ENCODE data around the gene ADGB. TPM values are rescaled to one million over a fixed set of nuclear protein-coding genes. Genes with fewer than 3 reads are reported as not detected.

The ADGB gene
- total and polyA plus RNA-seq, 4 donors = 0.23 TPM; not detected in 3

GRCh38 chr6:146864300-146864699, 265.5 kb downstream of the ADGB start:
- H3K36me3 ChIP-seq (ENCODE audit: control insufficient read depth in 4 of 4, insufficient read depth in 3 of 4, low read depth in 1 of 4, low read length in 3 of 4) = no peaks in the 10 kb centered on the region
- no peaks in the 10 kb centered on the region for H3K9me3 ChIP-seq (ENCODE audit: control insufficient read depth in 4 of 4, low read length in 3 of 4)
- WGBS = 92% methylated on average over 4 of the region's 4 CpGs
- TF ChIP-seq RAD21 (IDR thresholded peaks at IDR 0.05) = no peak
- no peaks in the 10 kb centered on the region for H3K27me3 ChIP-seq (ENCODE audit: control insufficient read depth in 4 of 4, insufficient read depth in 4 of 4, low read length in 3 of 4)
- H3K9ac ChIP-seq (ENCODE audit: low read depth in 1 of 2, low read length in 2 of 2) = no peak overlapping the region
- H3K4me1 ChIP-seq (ENCODE audit: control insufficient read depth in 4 of 4, insufficient read depth in 4 of 4, low read length in 3 of 4) = peaks cover 0 to 39% (median 33%) of the 10 kb centered on the region in 4 donors
- no peak overlapping the region for H3K27ac ChIP-seq (ENCODE audit: low read depth in 1 of 2, low read length in 2 of 2)
- DNase-seq (ENCODE audit: low spot score) = no peak
- H3K4me3 ChIP-seq (ENCODE audit: low read depth in 1 of 3, low read length in 3 of 3) = no peak overlapping the region

- no peak overlapping the region for H3K4me3 ChIP-seq (ENCODE audit: low read depth in 1 of 3, low read length in 3 of 3)
- 90% methylated on average over 2 of the region's 2 CpGs for WGBS
- TF ChIP-seq MAX (IDR thresholded peaks at IDR 0.05) (no peak), HNF4A (conservative IDR thresholded peaks at IDR 0.05) (no peak), HNF4G (IDR thresholded peaks at IDR 0.05) (no peak), RAD21 (IDR thresholded peaks at IDR 0.05) (no peak), EGR1 (IDR thresholded peaks at IDR 0.05; ENCODE audit: low read depth in 2 of 2) (no peak), ZBTB33 (IDR thresholded peaks at IDR 0.05) (no peak), NR2F2 (IDR thresholded peaks at IDR 0.05) (no peak), TAF1 (conservative IDR thresholded peaks at IDR 0.05) (no peak), REST (IDR thresholded peaks at IDR 0.05) (no peak), ATF3 (IDR thresholded peaks at IDR 0.05) (no peak), RXRA (IDR thresholded peaks at IDR 0.05) (no peak)
- no peaks in the 10 kb centered on the region for H3K36me3 ChIP-seq (ENCODE audit: control insufficient read depth in 4 of 4, insufficient read depth in 3 of 4, low read depth in 1 of 4, low read length in 3 of 4)
- no peak for DNase-seq (ENCODE audit: low spot score)
- H3K4me1 ChIP-seq (ENCODE audit: control insufficient read depth in 4 of 4, insufficient read depth in 4 of 4, low read length in 3 of 4) = peaks cover 0 to 39% (median 33%) of the 10 kb centered on the region in 4 donors
- H3K9me3 ChIP-seq (ENCODE audit: control insufficient read depth in 4 of 4, low read length in 3 of 4) = no peaks in the 10 kb centered on the region
- H3K9ac ChIP-seq (ENCODE audit: low read depth in 1 of 2, low read length in 2 of 2) = no peak overlapping the region
- H3K27me3 ChIP-seq (ENCODE audit: control insufficient read depth in 4 of 4, insufficient read depth in 4 of 4, low read length in 3 of 4) = no peaks in the 10 kb centered on the region
- no peak overlapping the region for H3K27ac ChIP-seq (ENCODE audit: low read depth in 1 of 2, low read length in 2 of 2)
These were observed 266.1 kb downstream of the ADGB start for GRCh38 chr6:146864885-146865284.

Small RNA genes within 50 kb of the gene (small RNA-seq; reads per million reads assigned to genes)
- not detected for gene RNU6-906P

Other genes starting within 250 kb of the ADGB start
- gene RAB32, start 55.1 kb upstream of the ADGB start, total RNA-seq = 10 to 100 TPM; 13.6 to 31.0 TPM
- gene RAB32, start 55.1 kb upstream of the ADGB start, polyA plus RNA-seq = 10 to 100 TPM; 31.2 to 49.9 TPM